Measurements from ENCODE around the gene CACNG4. TPM values are rescaled to one million over a fixed set of nuclear protein-coding genes. Genes with fewer than 3 reads are reported as not detected.

The CACNG4 gene
- total and polyA plus RNA-seq, 4 donors, result 2.3 to 9.4 (median 4.1) TPM

- DNase-seq (no peak), ATAC-seq (ENCODE audit: insufficient read depth, low FRiP score) (no peak)
- peaks cover 0 to 5% (median 0%) of the 10 kb centered on the region in 4 donors for H3K9me3 ChIP-seq (ENCODE audit: control insufficient read depth in 4 of 4, insufficient read depth in 3 of 4, low read length in 3 of 4)
- no peaks in the 10 kb centered on the region for H3K36me3 ChIP-seq (ENCODE audit: control insufficient read depth in 4 of 4, insufficient read depth in 4 of 4, low read length in 4 of 4)
- 79 to 92% methylated on average over 6 of the region's 6 CpGs for WGBS, 2 donors
- no peak for TF ChIP-seq CTCF (IDR thresholded peaks at IDR 0.05; ENCODE audit: control extremely low read depth, extremely low read depth)
- H3K9ac ChIP-seq (ENCODE audit: insufficient read depth in 1 of 2, low read length in 2 of 2), result no peak overlapping the region
- H3K27me3 ChIP-seq (ENCODE audit: control insufficient read depth in 3 of 3, insufficient read depth in 3 of 3, low read length in 2 of 3), result peaks cover 3 to 8% (median 7%) of the 10 kb centered on the region in 3 donors
- peaks cover 0 to 2% (median 0%) of the 10 kb centered on the region in 5 donors for H3K4me1 ChIP-seq (ENCODE audit: control insufficient read depth in 5 of 5, insufficient read depth in 5 of 5, low read length in 5 of 5)
- no peak overlapping the region for H3K4me3 ChIP-seq
- no peak overlapping the region for H3K27ac ChIP-seq (ENCODE audit: low read depth in 1 of 2, low read length in 1 of 2)
These were observed 21.0 kb upstream of the CACNG4 start for GRCh38 chr17:66943484-66943883.

GRCh38 chr17:66944351-66945146, 20.0 kb upstream of the CACNG4 start:
- Histone ChIP-seq H3K4me3 (no peak overlapping the region), H3K27me3 (ENCODE audit: control insufficient read depth in 3 of 3, insufficient read depth in 3 of 3, low read length in 2 of 3) (peaks cover 3 to 8% (median 7%) of the 10 kb centered on the region in 3 donors), H3K4me1 (ENCODE audit: control insufficient read depth in 5 of 5, insufficient read depth in 5 of 5, low read length in 5 of 5) (peaks cover 0 to 2% (median 0%) of the 10 kb centered on the region in 5 donors), H3K27ac (ENCODE audit: low read depth in 1 of 2, low read length in 1 of 2) (no peak overlapping the region), H3K9ac (ENCODE audit: insufficient read depth in 1 of 2, low read length in 2 of 2) (no peak overlapping the region), H3K36me3 (ENCODE audit: control insufficient read depth in 4 of 4, insufficient read depth in 4 of 4, low read length in 4 of 4) (no peaks in the 10 kb centered on the region), H3K9me3 (ENCODE audit: control insufficient read depth in 4 of 4, insufficient read depth in 3 of 4, low read length in 3 of 4) (peaks cover 0 to 5% (median 0%) of the 10 kb centered on the region in 4 donors)
- TF ChIP-seq CTCF (IDR thresholded peaks at IDR 0.05; ENCODE audit: control extremely low read depth, extremely low read depth), result no peak
- WGBS, 2 donors, result 23 to 30% methylated on average over 15 of the region's 15 CpGs
- DNase-seq, result peak in 2 of 3 donors; percentile 15 to 29
- no peak for ATAC-seq (ENCODE audit: insufficient read depth, low FRiP score)

- no peak for DNase-seq
- WGBS, 2 donors, result 22 to 41% methylated on average over 18 of the region's 18 CpGs
These were observed 19.2 kb upstream of the CACNG4 start for GRCh38 chr17:66945147-66945835.

More at GRCh38 chr17:66945147-66945835, 19.2 kb upstream of the CACNG4 start:
- H3K4me3 ChIP-seq, result no peak overlapping the region
- no peak for ATAC-seq (ENCODE audit: insufficient read depth, low FRiP score)
- TF ChIP-seq CTCF (IDR thresholded peaks at IDR 0.05; ENCODE audit: control extremely low read depth, extremely low read depth), result no peak
- no peak overlapping the region for H3K27ac ChIP-seq (ENCODE audit: low read depth in 1 of 2, low read length in 1 of 2)
- peaks cover 3 to 8% (median 7%) of the 10 kb centered on the region in 3 donors for H3K27me3 ChIP-seq (ENCODE audit: control insufficient read depth in 3 of 3, insufficient read depth in 3 of 3, low read length in 2 of 3)
- H3K9ac ChIP-seq (ENCODE audit: insufficient read depth in 1 of 2, low read length in 2 of 2), result no peak overlapping the region
- peaks cover 0 to 2% (median 0%) of the 10 kb centered on the region in 5 donors for H3K4me1 ChIP-seq (ENCODE audit: control insufficient read depth in 5 of 5, insufficient read depth in 5 of 5, low read length in 5 of 5)
- no peaks in the 10 kb centered on the region for H3K36me3 ChIP-seq (ENCODE audit: control insufficient read depth in 4 of 4, insufficient read depth in 4 of 4, low read length in 4 of 4)
- H3K9me3 ChIP-seq (ENCODE audit: control insufficient read depth in 4 of 4, insufficient read depth in 3 of 4, low read length in 3 of 4), result peaks cover 0 to 5% (median 0%) of the 10 kb centered on the region in 4 donors

All from lung (tissue), 12 donors.